H1 (cell line): ENCODE data around the gene PPA1. TPM values are rescaled to one million over a fixed set of nuclear protein-coding genes. Genes with fewer than 3 reads are reported as not detected.

ENCODE experiments used
- CTCF ChIA-PET: fragments of 300-600 bp; sonication (Branson Sonifier 250); formaldehyde crosslinking; loops from one replicate; lab custom pipeline; 2021; ENCODE audit not compliant: partially characterized antibody; lab: Charles Lee
- POLR2A ChIA-PET: fragments of 300-600 bp; sonication (Branson Sonifier 250); formaldehyde crosslinking; loops from one replicate; lab custom pipeline; 2021; ENCODE audit warnings: inconsistent platforms; ENCODE audit not compliant: partially characterized antibody; lab: Charles Lee
- DNase-seq, 2 experiments: peaks; one replicate each; pipeline versions ENCODE4 v3.0.0 to v3.0.0-alpha.2; 2010 to 2022; ENCODE audit warnings: low spot score in 2 of 2, low read depth in 1 of 2, mixed read lengths in 1 of 2
- FAIRE-seq: peaks from 2 replicates; lab custom pipeline; 2011; peaks lifted over from hg19 to GRCh38; lab: Jason Lieb, UNC
- H2AFZ ChIP-seq: 2 replicates; pipeline ENCODE4 v1.8.1; 2012; ENCODE audit warnings: low read length, inconsistent platforms
- H2AK5ac ChIP-seq: 2 replicates; pipeline ENCODE4 v1.6.1; 2013; ENCODE audit warnings: low read depth, low read length
- H2BK120ac ChIP-seq: replicated peaks from 2 replicates; pipeline ENCODE3; 2013; ENCODE audit warnings: low read depth, low read length, inconsistent platforms
- H2BK12ac ChIP-seq: 2 replicates; pipeline ENCODE4 v1.6.1; 2013; ENCODE audit warnings: low read depth, low read length
- H2BK15ac ChIP-seq: 2 replicates; pipeline ENCODE4 v1.6.1; 2013; ENCODE audit warnings: low read length
- H2BK20ac ChIP-seq: 2 replicates; pipeline ENCODE4 v1.6.1; 2013; ENCODE audit warnings: low read length
- H2BK5ac ChIP-seq: 2 replicates; pipeline ENCODE4 v1.6.1; 2013; ENCODE audit warnings: low read depth, low read length
- H3K14ac ChIP-seq: 2 replicates; pipeline ENCODE4 v1.6.1; 2013; ENCODE audit warnings: inconsistent platforms; ENCODE audit not compliant: insufficient read length
- H3K18ac ChIP-seq: 2 replicates; pipeline ENCODE4 v1.6.1; 2013; ENCODE audit warnings: low read length; ENCODE audit errors: extremely low read depth
- H3K23ac ChIP-seq: 2 replicates; pipeline ENCODE4 v1.6.1; 2013; ENCODE audit warnings: inconsistent platforms; ENCODE audit not compliant: insufficient read length
- H3K23me2 ChIP-seq: 2 replicates; pipeline ENCODE4 v1.6.1; 2013; ENCODE audit warnings: low read depth, low read length
- H3K27ac ChIP-seq: 2 replicates; pipeline ENCODE4 v1.6.1; 2011; ENCODE audit warnings: low read depth, low read length, inconsistent platforms
- H3K27me3 ChIP-seq, 4 experiments: replicated peaks in 1 of 4; 1 replicate in 1 of 4; 2 replicates in 3 of 4; pipeline versions ENCODE4 v1.6.1 to v1.8.1; 2011 to 2013; ENCODE audit warnings: low read length in 3 of 4, mild to moderate bottlenecking in 3 of 4, inconsistent platforms in 2 of 4, mixed read lengths in 2 of 4, moderate library complexity in 1 of 4; ENCODE audit not compliant: control insufficient read depth in 3 of 4, insufficient read depth in 3 of 4; ENCODE audit errors: extremely low read depth in 1 of 4
- H3K36me3 ChIP-seq, 4 experiments: 2 replicates each; pipeline versions ENCODE4 v1.6.1 to v1.8.1; 2011 to 2013; ENCODE audit warnings: mild to moderate bottlenecking in 4 of 4, low read length in 3 of 4, moderate library complexity in 2 of 4, control low read depth in 1 of 4, inconsistent platforms in 1 of 4; ENCODE audit not compliant: insufficient read depth in 4 of 4, control insufficient read depth in 2 of 4
- H3K4ac ChIP-seq: replicated peaks from 2 replicates; pipeline ENCODE3; 2013; ENCODE audit warnings: low read length, low read depth, mixed read lengths, inconsistent platforms; ENCODE audit not compliant: insufficient read length
- H3K4me1 ChIP-seq, 4 experiments: replicated peaks in 1 of 4; 1 replicate in 1 of 4; 2 replicates in 3 of 4; pipeline versions ENCODE4 v1.6.1 to v1.8.1; 2011 to 2013; ENCODE audit warnings: low read length in 3 of 4, inconsistent platforms in 2 of 4, mixed read lengths in 1 of 4; ENCODE audit not compliant: insufficient read depth in 4 of 4, control insufficient read depth in 3 of 4
- H3K4me2 ChIP-seq, 2 experiments: 2 replicates each; pipeline versions ENCODE4 v1.6.1 to v1.8.1; 2011 to 2013; ENCODE audit warnings: low read depth in 2 of 2, low read length in 2 of 2, control low read depth in 1 of 2, inconsistent platforms in 1 of 2, mild to moderate bottlenecking in 1 of 2; ENCODE audit not compliant: insufficient read depth in 1 of 2
- H3K4me3 ChIP-seq, 4 experiments: fragments of 200-600, 300-600 bp in 1 of 4; sonication (generic), shearing (Covaris generic), sonication (Bioruptor Twin) in 1 of 4; 2 replicates each; pipeline versions ENCODE4 v1.5.1 to v1.8.1; 2011 to 2016; ENCODE audit warnings: low read length in 4 of 4, low read depth in 3 of 4, control low read depth in 2 of 4, inconsistent platforms in 2 of 4, mild to moderate bottlenecking in 2 of 4, mixed read lengths in 1 of 4, moderate library complexity in 1 of 4; ENCODE audit not compliant: insufficient read depth in 2 of 4; ENCODE audit errors: extremely low read depth in 1 of 4
- H3K56ac ChIP-seq: replicated peaks from 2 replicates; pipeline ENCODE3; 2013; ENCODE audit warnings: low read depth, mild to moderate bottlenecking, mixed read lengths, low read length, inconsistent platforms; ENCODE audit not compliant: insufficient read length
- H3K79me1 ChIP-seq: 2 replicates; pipeline ENCODE4 v1.6.1; 2013; ENCODE audit warnings: low read depth, low read length, control low read depth
- H3K79me2 ChIP-seq, 2 experiments: 2 replicates each; pipeline versions ENCODE4 v1.6.1 to v1.8.1; 2012 to 2013; ENCODE audit warnings: low read length in 2 of 2, mild to moderate bottlenecking in 2 of 2, inconsistent platforms in 1 of 2; ENCODE audit not compliant: insufficient read depth in 2 of 2, control insufficient read depth in 1 of 2
- H3K9ac ChIP-seq, 4 experiments: replicated peaks in 1 of 4; 1 replicate in 1 of 4; 2 replicates in 3 of 4; pipeline versions ENCODE4 v1.6.1 to v1.8.1; 2011 to 2013; ENCODE audit warnings: low read depth in 3 of 4, low read length in 3 of 4, control low read depth in 2 of 4, mild to moderate bottlenecking in 2 of 4, moderate library complexity in 2 of 4, inconsistent platforms in 1 of 4; ENCODE audit errors: extremely low read depth in 1 of 4
- H3K9me3 ChIP-seq, 2 experiments: 2 replicates each; pipeline versions ENCODE4 v1.6.1 to v1.8.1; 2012 to 2013; ENCODE audit warnings: mild to moderate bottlenecking in 2 of 2, moderate library complexity in 2 of 2, control low read depth in 1 of 2, inconsistent platforms in 1 of 2, low read depth in 1 of 2, low read length in 1 of 2, mixed read lengths in 1 of 2; ENCODE audit not compliant: insufficient read depth in 2 of 2
- H4K20me1 ChIP-seq, 2 experiments: replicated peaks in 1 of 2; 2 replicates each; pipeline versions ENCODE3 to v1.8.1; 2011 to 2013; ENCODE audit warnings: inconsistent platforms in 2 of 2, low read length in 2 of 2, mild to moderate bottlenecking in 1 of 2; ENCODE audit not compliant: insufficient read depth in 2 of 2, control insufficient read depth in 1 of 2
- H4K5ac ChIP-seq: 2 replicates; pipeline ENCODE4 v1.6.1; 2013; ENCODE audit warnings: low read length, low read depth, mixed read lengths, inconsistent platforms; ENCODE audit not compliant: insufficient read length
- H4K8ac ChIP-seq: 2 replicates; pipeline ENCODE4 v1.8.0; 2013; ENCODE audit warnings: mild to moderate bottlenecking, moderate library complexity, low read length, inconsistent platforms; ENCODE audit not compliant: insufficient read depth; ENCODE audit errors: extremely low read depth
- H4K91ac ChIP-seq: replicated peaks from 2 replicates; pipeline ENCODE3; 2013; ENCODE audit warnings: low read length, mixed read lengths, inconsistent platforms; ENCODE audit not compliant: insufficient read length
- BRCA1 ChIP-seq: IDR thresholded peaks from 2 replicates; pipeline ENCODE4 v1.6.1; 2012; ENCODE audit warnings: low read depth, low read length, improper control_type of control experiment
- GTF2F1 ChIP-seq: IDR thresholded peaks from 2 replicates; pipeline ENCODE4 v1.6.1; 2012; ENCODE audit warnings: low read depth, low read length, improper control_type of control experiment, borderline replicate concordance
- MAX ChIP-seq: IDR thresholded peaks from 2 replicates; pipeline ENCODE4 v1.6.1; 2012; ENCODE audit warnings: inconsistent platforms
- RBBP5 ChIP-seq: IDR thresholded peaks from 2 replicates; pipeline ENCODE4 v1.7.1; 2012; ENCODE audit warnings: low read depth, mild to moderate bottlenecking, inconsistent platforms, low read length, moderate library complexity, borderline replicate concordance
- SP2 ChIP-seq: IDR thresholded peaks from 2 replicates; pipeline ENCODE4 v1.6.1; 2012; ENCODE audit warnings: mild to moderate bottlenecking, low read length, inconsistent platforms
- TAF1 ChIP-seq: IDR thresholded peaks from 2 replicates; pipeline ENCODE4 v1.6.1; 2011; ENCODE audit warnings: mild to moderate bottlenecking, low read depth, low read length
- WGBS, 2 experiments: shearing (Covaris generic) in 1 of 2; methylation state at CpG; one replicate each; pipeline versions ENCODE4 v1.1.6 to v1.1.7; 2013 to 2015; ENCODE audit warnings: low lambda C conversion rate in 2 of 2, mixed read lengths in 2 of 2, inconsistent platforms in 1 of 2, low coverage in 1 of 2, missing lambda C conversion rate in 1 of 2; ENCODE audit not compliant: insufficient replicate concordance in 2 of 2, insufficient coverage in 1 of 2, insufficient read length in 1 of 2; ENCODE audit errors: extremely low coverage in 1 of 2, missing lambda C conversion rate in 1 of 2; 5-methylcytosine and 5-hydroxymethylcytosine counted together
- polyA plus RNA-seq, 7 experiments: library from polyadenylated mRNA; depleted of rRNA in 3 of 7; stranded (reverse) in 5 of 7; unstranded in 2 of 7; fragments of >200 nt in 5 of 7; fragments of 200-250 nt in 2 of 7; gene quantifications; 1 replicate in 5 of 7; 2 replicates in 1 of 7; 4 replicates in 1 of 7; pipeline versions ENCODE4 v1.2.1 to v1.2.3, GENCODE V29; 2011 to 2013; ENCODE audit warnings: missing spikeins in 2 of 7, mixed read lengths in 2 of 7
- total RNA-seq: library from RNA; stranded (reverse); fragmentation: NEBNext Ultra II Directional; extraction: Animal tissue kit (Norgen Biotek cat#: 25700); gene quantifications from 2 replicates; pipeline ENCODE4 v1.2.1, GENCODE V29; 2021

PPA1 gene
- total and polyA plus RNA-seq, 2 of the 8 experiments (the other 6 are each of a cell fraction or from before 2014, with no cell fraction given) = 77.0 to 191 TPM

DNA sequence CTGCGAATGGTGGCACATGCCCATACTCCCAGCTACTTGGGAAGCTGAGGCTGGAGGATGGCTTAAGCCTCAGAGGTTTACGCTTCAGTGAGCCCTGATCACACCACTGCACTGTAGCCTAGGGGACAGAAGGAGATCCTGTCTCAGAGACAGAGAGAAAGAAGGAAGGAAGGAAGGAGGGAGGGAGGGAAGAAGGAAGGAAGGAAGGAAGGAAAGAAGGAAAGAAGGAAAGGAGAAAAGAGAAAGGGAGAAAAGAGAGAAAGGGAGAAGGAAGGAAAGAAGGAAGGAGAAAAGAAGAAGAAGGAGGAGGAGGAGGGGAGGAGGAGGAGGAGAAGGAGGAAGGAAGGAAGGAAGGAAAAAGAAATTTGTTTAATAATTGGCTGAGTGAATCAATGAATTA, 49.9 kb downstream of the PPA1 start:
- POLR2A ChIA-PET = no interaction called here
- no peak overlapping the region for H3K4me3 ChIP-seq
- no peak overlapping the region for H3K23ac ChIP-seq
- FAIRE-seq (no peak), DNase-seq (no peak)
- H4K91ac ChIP-seq = no peak overlapping the region
- no peak overlapping the region for H3K4ac ChIP-seq
- no peak overlapping the region for H2BK12ac ChIP-seq
- H3K4me2 ChIP-seq = no peak overlapping the region
- 80% methylated on average over 2 of the region's 2 CpGs; no CpG with 5 or more reads in 1 of the 2 experiments for WGBS, 2 experiments
- H4K8ac ChIP-seq = no peak overlapping the region
- H2AK5ac ChIP-seq = no peak overlapping the region
- no peak for TF ChIP-seq SP2
- no peak for TF ChIP-seq TAF1
- TF ChIP-seq RBBP5 = no peak
- TF ChIP-seq BRCA1 = no peak
- TF ChIP-seq GTF2F1 = no peak
- no peak for TF ChIP-seq MAX
- no peak overlapping the region for H3K27ac ChIP-seq
- no peak overlapping the region for H2AFZ ChIP-seq
- H2BK120ac ChIP-seq = no peak overlapping the region
- H3K56ac ChIP-seq = no peak overlapping the region
- H3K79me2 ChIP-seq = no peaks in the 10 kb centered on the region
- no peak overlapping the region for H2BK15ac ChIP-seq
- H3K18ac ChIP-seq = no peak overlapping the region
- H3K27me3 ChIP-seq = 0 out of 7 replicates have a peak, but pooled peaks cover 0 to 3% (median 0%) of the 10 kb centered on the region in 4 experiments
- CTCF ChIA-PET = interaction anchor here (0.7 kb wide), 1 partner anchor 202 kb away, joined by 3 read pairs; no protein-coding TSS in a partner anchor
- H3K9ac ChIP-seq = no peak overlapping the region
- H3K36me3 ChIP-seq = no peaks in the 10 kb centered on the region
- no peak overlapping the region for H2BK5ac ChIP-seq
- no peaks in the 10 kb centered on the region for H4K20me1 ChIP-seq
- H3K9me3 ChIP-seq = peaks cover 0 to 6% of the 10 kb centered on the region in 2 experiments; a peak in 1 of 4 replicates
- H3K4me1 ChIP-seq = no peaks in the 10 kb centered on the region
- no peaks in the 10 kb centered on the region; the same call in 1 of the 2 replicates for H3K23me2 ChIP-seq
- H3K79me1 ChIP-seq = no peaks in the 10 kb centered on the region
- H3K14ac ChIP-seq = no peak overlapping the region
- H4K5ac ChIP-seq = no peak overlapping the region
- no peak overlapping the region for H2BK20ac ChIP-seq
